HCEC 1CT (cell line): Measurements from ENCODE around the gene CTNNA1.
"Not testable (repeated sequence)": the region's sequence is repeated elsewhere in the genome, so short reads cannot be mapped to it uniquely, and the experiment has no call there.

Experiments used
- DNase-seq: peaks from one replicate; pipeline ENCODE4 v3.0.0-alpha.2; 2017

The CTNNA1 gene

GRCh38 chr5:138752951-138753793 lies at the start of gene CTNNA1:
TSS of gene CTNNA1 (plus strand) at chr5:138753425. CDS start at chr5:138781925, 28,500 bp downstream.
- peak; percentile 59 for DNase-seq

GRCh38 chr5:138703777-138704176 lies 49.4 kb upstream of the CTNNA1 start:
- DNase-seq: not testable (repeated sequence)

- DNase-seq: no peak
Observed at GRCh38 chr5:138705007-138705406, 48.2 kb upstream of the CTNNA1 start.

- no peak for DNase-seq
Observed at GRCh38 chr5:138705567-138705966, 47.7 kb upstream of the CTNNA1 start.

- DNase-seq: peak; percentile 79
Observed at GRCh38 chr5:138706655-138707480, 46.4 kb upstream of the CTNNA1 start.

GRCh38 chr5:138708791-138709190 lies 44.4 kb upstream of the CTNNA1 start:
- DNase-seq: no peak

- DNase-seq: no peak
Observed at GRCh38 chr5:138709202-138709601, 44.0 kb upstream of the CTNNA1 start.

- DNase-seq: no peak
Observed at GRCh38 chr5:138711087-138711486, 42.1 kb upstream of the CTNNA1 start.

GRCh38 chr5:138711811-138712210 lies 41.4 kb upstream of the CTNNA1 start:
- DNase-seq: no peak

GRCh38 chr5:138712324-138712723 lies 40.9 kb upstream of the CTNNA1 start:
- no peak for DNase-seq

- no peak for DNase-seq
Observed at GRCh38 chr5:138712791-138713190, 40.4 kb upstream of the CTNNA1 start.

GRCh38 chr5:138713247-138713646 lies 40.0 kb upstream of the CTNNA1 start:
- no peak for DNase-seq

GRCh38 chr5:138714694-138715093 lies 38.5 kb upstream of the CTNNA1 start:
- DNase-seq: no peak

GRCh38 chr5:138715931-138716432 lies 37.2 kb upstream of the CTNNA1 start:
- not testable (repeated sequence) for DNase-seq

GRCh38 chr5:138716456-138716924 lies 36.7 kb upstream of the CTNNA1 start:
- DNase-seq: no peak

GRCh38 chr5:138717399-138717798 lies 35.8 kb upstream of the CTNNA1 start:
- DNase-seq: no peak

GRCh38 chr5:138719811-138720210 lies 33.4 kb upstream of the CTNNA1 start:
- no peak for DNase-seq

- no peak for DNase-seq
Observed at GRCh38 chr5:138720840-138721239, 32.4 kb upstream of the CTNNA1 start.

GRCh38 chr5:138721979-138722378 lies 31.2 kb upstream of the CTNNA1 start:
- DNase-seq: no peak

GRCh38 chr5:138722544-138723177 lies 30.6 kb upstream of the CTNNA1 start:
- DNase-seq: no peak

GRCh38 chr5:138724470-138725146 lies 28.6 kb upstream of the CTNNA1 start:
- DNase-seq: no peak

GRCh38 chr5:138725153-138725817 lies 27.9 kb upstream of the CTNNA1 start:
- no peak for DNase-seq
